Mesothelial cell of epicardium (in vitro differentiated cells): ENCODE results near the gene TCF4. TPM values are rescaled to one million over a fixed set of nuclear protein-coding genes. Genes with fewer than 3 reads are reported as not detected.

ENCODE experiments used
- DNase-seq, 2 experiments: peaks; one replicate each; pipeline ENCODE4 v3.0.0; 2021; ENCODE audit warnings: low spot score in 2 of 2; ENCODE audit not compliant: unreplicated experiment in 2 of 2
- H3K27ac Mint-ChIP-seq: 2 replicates; pipeline ENCODE4 v1.8.0; 2021; ENCODE audit warnings: mixed read lengths
- H3K27me3 Mint-ChIP-seq: 2 replicates; pipeline ENCODE4 v1.8.0; 2021; ENCODE audit warnings: low read depth, mixed read lengths
- H3K36me3 Mint-ChIP-seq: 2 replicates; pipeline ENCODE4 v1.8.0; 2021; ENCODE audit warnings: mixed read lengths
- H3K4me1 Mint-ChIP-seq: 2 replicates; pipeline ENCODE4 v1.8.0; 2021; ENCODE audit warnings: mixed read lengths
- H3K4me3 Mint-ChIP-seq: 2 replicates; pipeline ENCODE4 v1.8.0; 2021; ENCODE audit warnings: mild to moderate bottlenecking, moderate library complexity, mixed read lengths
- H3K9me3 Mint-ChIP-seq: 2 replicates; pipeline ENCODE4 v1.8.0; 2021; ENCODE audit warnings: mixed read lengths
- CTCF ChIP-seq: fragments of 200-600 bp; sonication (generic); IDR thresholded peaks from one replicate; pipeline ENCODE4 v1.5.0; 2021; ENCODE audit warnings: antibody characterized with exemption; ENCODE audit not compliant: unreplicated experiment
- total RNA-seq: library from RNA; stranded (reverse); gene quantifications from 3 replicates; pipeline ENCODE4 v1.2.1, GENCODE V29; 2021

Gene TCF4
- total RNA-seq, 1 donor from 2014 or later = 224 TPM

- no peak for TF ChIP-seq CTCF
- peaks cover 5% of the 10 kb centered on the region for H3K4me1 Mint-ChIP-seq
- peaks cover 7% of the 10 kb centered on the region for H3K9me3 Mint-ChIP-seq
- H3K36me3 Mint-ChIP-seq = peaks cover 20% of the 10 kb centered on the region
- H3K27me3 Mint-ChIP-seq = no peaks in the 10 kb centered on the region
- no peak overlapping the region for H3K4me3 Mint-ChIP-seq
- no peak overlapping the region for H3K27ac Mint-ChIP-seq
- DNase-seq = no peak
Measured at GRCh38 chr18:55372209-55372608, 215.8 kb downstream of the TCF4 start.

- Mint-ChIP-seq H3K9me3 (peaks cover 7% of the 10 kb centered on the region), H3K4me1 (peaks cover 5% of the 10 kb centered on the region), H3K27ac (no peak overlapping the region), H3K27me3 (no peaks in the 10 kb centered on the region), H3K36me3 (peaks cover 12% of the 10 kb centered on the region), H3K4me3 (no peak overlapping the region)
- no peak for DNase-seq
- no peak for TF ChIP-seq CTCF
Measured at GRCh38 chr18:55370936-55371335, 217.1 kb downstream of the TCF4 start.

- Mint-ChIP-seq H3K27ac (no peak overlapping the region), H3K4me1 (peaks cover 5% of the 10 kb centered on the region), H3K9me3 (no peaks in the 10 kb centered on the region), H3K27me3 (no peaks in the 10 kb centered on the region), H3K36me3 (peaks cover 6% of the 10 kb centered on the region), H3K4me3 (no peak overlapping the region)
- TF ChIP-seq CTCF = no peak
- DNase-seq = no peak
Measured at GRCh38 chr18:55369346-55369745, 218.6 kb downstream of the TCF4 start.

- no peak for TF ChIP-seq CTCF
- H3K4me1 Mint-ChIP-seq = no peaks in the 10 kb centered on the region
- peaks cover 13% of the 10 kb centered on the region for H3K36me3 Mint-ChIP-seq
- no peak overlapping the region for H3K4me3 Mint-ChIP-seq
- H3K27ac Mint-ChIP-seq = no peak overlapping the region
- no peaks in the 10 kb centered on the region for H3K27me3 Mint-ChIP-seq
- no peak for DNase-seq
- peaks cover 8% of the 10 kb centered on the region for H3K9me3 Mint-ChIP-seq
Measured at GRCh38 chr18:55365342-55365741, 222.7 kb downstream of the TCF4 start.

- no peak overlapping the region for H3K27ac Mint-ChIP-seq
- no peak for TF ChIP-seq CTCF
- DNase-seq = no peak
- no peak overlapping the region for H3K4me3 Mint-ChIP-seq
- H3K36me3 Mint-ChIP-seq = peaks cover 12% of the 10 kb centered on the region
- no peaks in the 10 kb centered on the region for H3K4me1 Mint-ChIP-seq
- peaks cover 11% of the 10 kb centered on the region for H3K9me3 Mint-ChIP-seq
- H3K27me3 Mint-ChIP-seq = no peaks in the 10 kb centered on the region
Measured at GRCh38 chr18:55362303-55362702, 225.7 kb downstream of the TCF4 start.

GRCh38 chr18:55361492-55362250 lies 226.3 kb downstream of the TCF4 start:
- Mint-ChIP-seq H3K4me1 (no peaks in the 10 kb centered on the region), H3K9me3 (peaks cover 11% of the 10 kb centered on the region), H3K36me3 (peaks cover 12% of the 10 kb centered on the region), H3K4me3 (no peak overlapping the region), H3K27me3 (no peaks in the 10 kb centered on the region), H3K27ac (no peak overlapping the region)
- no peak for TF ChIP-seq CTCF
- no peak for DNase-seq
